ENCODE measurements around the gene FAM3A.

GRCh38 chrX:154531626-154532025 is 15.6 kb upstream of the FAM3A start:
- TF ChIP-seq REST (IDR thresholded peaks at IDR 0.05; ENCODE audit: unreplicated experiment) (no peak), CTCF (conservative IDR thresholded peaks at IDR 0.05; ENCODE audit: low read depth in 2 of 2) (no peak), STAT1 (IDR thresholded peaks at IDR 0.05; ENCODE audit: unreplicated experiment) (no peak), ZNF114 (CRISPR knock-in tag; IDR thresholded peaks at IDR 0.05) (no peak), EZH2 (IDR thresholded peaks at IDR 0.05; ENCODE audit: low read depth, unreplicated experiment) (no peak)

All from GM23338 (cell line).